Panc1 (cell line): ENCODE measurements around the gene L3MBTL2. TPM values are rescaled to one million over a fixed set of nuclear protein-coding genes. Genes with fewer than 3 reads are reported as not detected.

Source experiments
- ATAC-seq: fragments of 200-7000 bp; cut with Tn5 transposase; 2 replicates; pipeline ENCODE4 v1.9.1; 2020; ENCODE audit warnings: mild to moderate bottlenecking, moderate library complexity
- BruUV-seq: library from RNA; stranded (reverse); fragments of 400-500 nt; replicated peaks from 2 replicates; lab custom pipeline; 2021; lab: Mats Ljungman, UMichigan
- CTCF ChIA-PET: fragments of 300-600 bp; sonication (Branson Sonifier 250); formaldehyde crosslinking; loops from one replicate; lab custom pipeline; 2022; ENCODE audit warnings: antibody characterized with exemption; lab: Charles Lee
- POLR2A ChIA-PET: fragments of 300-600 bp; sonication (Branson Sonifier 250); formaldehyde crosslinking; loops from one replicate; lab custom pipeline; 2022; ENCODE audit warnings: antibody characterized with exemption; lab: Charles Lee
- DNase-seq: peaks from one replicate; pipeline ENCODE4 v3.0.0-alpha.2; 2010; ENCODE audit warnings: low read depth, low spot score
- H3K27ac ChIP-seq: 2 replicates; pipeline ENCODE4 v1.5.1; 2011; ENCODE audit warnings: mild to moderate bottlenecking, low read length, inconsistent platforms
- H3K27me3 ChIP-seq: fragments of 200-500 bp; sonication (Bioruptor generic); 2 replicates; pipeline ENCODE4 v1.6.0; 2014; ENCODE audit warnings: low read length, inconsistent platforms; ENCODE audit not compliant: control insufficient read depth, insufficient read depth
- H3K36me3 ChIP-seq: fragments of 200-500 bp; sonication (Bioruptor generic); 2 replicates; pipeline ENCODE4 v1.5.1; 2014; ENCODE audit warnings: inconsistent platforms, mild to moderate bottlenecking, low read length, moderate library complexity; ENCODE audit not compliant: control insufficient read depth, insufficient read depth
- H3K4me1 ChIP-seq: 2 replicates; pipeline ENCODE4 v1.5.1; 2011; ENCODE audit warnings: inconsistent platforms, mild to moderate bottlenecking, low read length, moderate library complexity; ENCODE audit not compliant: control insufficient read depth, insufficient read depth
- H3K4me3 ChIP-seq, 2 experiments: 2 replicates each; pipeline ENCODE4 v1.5.1; 2011 to 2012; ENCODE audit warnings: low read depth in 2 of 2, low read length in 2 of 2, mild to moderate bottlenecking in 2 of 2, inconsistent platforms in 1 of 2, moderate library complexity in 1 of 2
- H3K9me3 ChIP-seq: fragments of 200-500 bp; sonication (Bioruptor generic); 2 replicates; pipeline ENCODE4 v1.5.1; 2014; ENCODE audit warnings: low read depth, mild to moderate bottlenecking, inconsistent platforms, low read length, moderate library complexity; ENCODE audit not compliant: control insufficient read depth, insufficient read depth
- CTCF ChIP-seq: fragments of 450-650 bp; IDR thresholded peaks from 2 replicates; pipeline ENCODE4 v1.5.1; 2017; ENCODE audit warnings: mild to moderate bottlenecking
- POLR2AphosphoS5 ChIP-seq: IDR thresholded peaks from 2 replicates; pipeline ENCODE4 v1.6.1; 2012; ENCODE audit warnings: mild to moderate bottlenecking, low read depth, low read length, moderate library complexity
- REST ChIP-seq, 2 experiments: IDR thresholded peaks; 2 replicates each; pipeline ENCODE4 v1.6.1; 2011 to 2012; ENCODE audit warnings: low read depth in 2 of 2, control low read depth in 1 of 2, low read length in 1 of 2, mild to moderate bottlenecking in 1 of 2, moderate library complexity in 1 of 2; ENCODE audit not compliant: insufficient read depth in 1 of 2
- SIN3A ChIP-seq: IDR thresholded peaks from 2 replicates; pipeline ENCODE4 v1.6.1; 2012; ENCODE audit warnings: low read depth, mild to moderate bottlenecking, low read length, moderate library complexity, borderline replicate concordance; ENCODE audit not compliant: insufficient read depth
- TCF7L2 ChIP-seq: IDR thresholded peaks from 2 replicates; pipeline ENCODE4 v1.6.1; 2011; ENCODE audit warnings: mild to moderate bottlenecking, low read depth, low read length, inconsistent platforms
- in situ Hi-C: cut with HindIII; loops from 2 replicates; pipeline ENCODE4 v1.10.0; 2016; ENCODE audit warnings: low sequenced_read_pairs, low pct_unique_long_range_greater_than_20kb
- intact Hi-C: fragments of 100-400 bp; cut with micrococcal nuclease; formaldehyde crosslinking; loops from one replicate; pipeline ENCODE4 v1.10.0; 2022; ENCODE audit not compliant: unreplicated experiment
- total RNA-seq: library from RNA; stranded (reverse); gene quantifications from one replicate; pipeline ENCODE4 v1.2.1, GENCODE V29; 2021; ENCODE audit not compliant: unreplicated experiment

L3MBTL2 gene
- total RNA-seq, 1 experiment from 2014 or later = 26.6 TPM

- in situ Hi-C loops (no loop called here), intact Hi-C loops (no loop called here)
- Histone ChIP-seq H3K4me1 (no peaks in the 10 kb centered on the region), H3K27me3 (no peaks in the 10 kb centered on the region), H3K36me3 (peaks cover 40% of the 10 kb centered on the region), H3K27ac (no peak overlapping the region), H3K4me3 (no peak overlapping the region), H3K9me3 (no peaks in the 10 kb centered on the region)
- no peak for DNase-seq
- POLR2A ChIA-PET = interaction anchor here (0.6 kb wide), 1 partner anchor 44 kb away, joined by 15 read pairs; no protein-coding TSS in a partner anchor
- ATAC-seq = no peak
- CTCF ChIA-PET = no interaction called here
- BruUV-seq = no TSS peak
- TF ChIP-seq CTCF = no peak
- TF ChIP-seq REST (IDR thresholded peaks at IDR 0.05; ENCODE audit: insufficient read depth in 1 of 2, low read depth in 2 of 2, low read length in 1 of 2) = no peak
- TF ChIP-seq TCF7L2 = no peak
- no peak for TF ChIP-seq SIN3A
- no peak for TF ChIP-seq POLR2AphosphoS5
Observed at GRCh38 chr22:41169157-41169556, 36.0 kb upstream of the L3MBTL2 start.

- no peak overlapping the region for H3K4me3 ChIP-seq
- no peak overlapping the region for H3K27ac ChIP-seq
- no peaks in the 10 kb centered on the region for H3K9me3 ChIP-seq
- TF ChIP-seq REST (IDR thresholded peaks at IDR 0.05; ENCODE audit: insufficient read depth in 1 of 2, low read depth in 2 of 2, low read length in 1 of 2) = no peak
- no peak for TF ChIP-seq SIN3A
- peaks cover 38% of the 10 kb centered on the region for H3K36me3 ChIP-seq
- CTCF ChIA-PET = no interaction called here
- H3K27me3 ChIP-seq = no peaks in the 10 kb centered on the region
- POLR2A ChIA-PET = interaction anchor here (0.5 kb wide), 1 partner anchor 128 kb away, joined by 3 read pairs; no protein-coding TSS in a partner anchor
- no TSS peak for BruUV-seq
- DNase-seq = no peak
- in situ Hi-C loops = no loop called here
- intact Hi-C loops = no loop called here
- ATAC-seq = no peak
- H3K4me1 ChIP-seq = no peaks in the 10 kb centered on the region
Observed at GRCh38 chr22:41171996-41172395, 33.1 kb upstream of the L3MBTL2 start.
